ENCODE results near the gene AFF3. TPM values are rescaled to one million over a fixed set of nuclear protein-coding genes. Genes with fewer than 3 reads are reported as not detected.

Gene AFF3
- total and polyA plus RNA-seq, 2 donors (not counting 3 experiments of a cell fraction or from before 2014, with no cell fraction given): 0.06 to 0.07 TPM

DNA sequence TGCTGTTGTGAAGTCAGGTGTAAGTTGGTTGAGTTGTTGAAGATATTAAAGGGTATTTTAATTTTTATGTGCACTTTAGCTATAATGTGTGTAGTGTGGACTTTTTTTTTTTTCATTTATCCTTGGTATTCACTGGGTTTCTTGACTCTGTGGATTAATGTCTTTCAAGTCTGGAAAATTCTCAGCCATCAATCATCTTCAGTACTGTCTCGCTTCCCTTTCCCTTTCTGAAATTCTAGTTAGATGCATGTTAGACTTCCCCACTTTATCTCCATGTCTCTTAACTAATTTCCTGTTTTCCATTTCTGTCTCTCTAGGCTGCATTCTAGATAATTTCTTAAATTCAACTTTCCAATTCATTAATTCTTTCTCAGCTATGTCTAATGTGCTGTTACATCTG, 404.9 kb downstream of the AFF3 start:
- dilution Hi-C loops (cut with MboI; ENCODE audit: extremely low pct_ligation_motif_present, low sequenced_read_pairs): no loop called here
- Histone ChIP-seq H3K4me1 (ENCODE audit: control insufficient read depth, extremely low read depth, insufficient read depth, low read length) (no peaks in the 10 kb centered on the region), H3K9me3 (replicated peaks; ENCODE audit: control insufficient read depth, insufficient read depth, low read length) (no peaks in the 10 kb centered on the region), H3K9ac (replicated peaks; ENCODE audit: extremely low read depth, insufficient read depth, low read length) (no peak overlapping the region), H3K27ac (ENCODE audit: insufficient read depth, low read depth, low read length) (no peak overlapping the region), H3K4me2 (ENCODE audit: insufficient read depth, low read length) (no peak overlapping the region), H4K20me1 (replicated peaks; ENCODE audit: control insufficient read depth, extremely low read depth, insufficient read depth, low read length) (no peaks in the 10 kb centered on the region), H3K9me1 (replicated peaks; ENCODE audit: control insufficient read depth, extremely low read depth, insufficient read depth, low read length) (no peaks in the 10 kb centered on the region), H3K36me3 (ENCODE audit: control insufficient read depth in 2 of 2, extremely low read depth in 1 of 2, insufficient read depth in 2 of 2, low read length in 2 of 2) (no peaks in the 10 kb centered on the region), H2AFZ (ENCODE audit: low read depth, low read length) (no peak overlapping the region), H3K4me3 (replicated peaks in 1 of 3; ENCODE audit: insufficient read depth in 1 of 3, low read depth in 1 of 3, low read length in 3 of 3) (no peak overlapping the region), H3K79me2 (ENCODE audit: control insufficient read depth, insufficient read depth, low read length) (no peaks in the 10 kb centered on the region), H3K27me3 (ENCODE audit: control insufficient read depth in 2 of 2, insufficient read depth in 2 of 2, low read length in 2 of 2) (no peaks in the 10 kb centered on the region)
- BruUV-seq (replicated peaks): no TSS peak
- TF ChIP-seq, protein P1, sequence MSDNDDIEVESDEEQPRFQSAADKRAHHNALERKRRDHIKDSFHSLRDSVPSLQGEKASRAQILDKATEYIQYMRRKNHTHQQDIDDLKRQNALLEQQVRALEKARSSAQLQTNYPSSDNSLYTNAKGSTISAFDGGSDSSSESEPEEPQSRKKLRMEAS (IDR thresholded peaks at IDR 0.05; ENCODE audit: insufficient read depth, insufficient read length): no peak
- no peak for TF ChIP-seq POLR2A (IDR thresholded peaks at IDR 0.05; ENCODE audit: low read depth, low read length)
- no peak for TF ChIP-seq EZH2 (IDR thresholded peaks at IDR 0.05; ENCODE audit: borderline replicate concordance, low read depth, low read length, severe bottlenecking)
- TF ChIP-seq POLR2AphosphoS5 (IDR thresholded peaks at IDR 0.05; ENCODE audit: insufficient read depth, low read depth, low read length): no peak
- no peak for TF ChIP-seq JUN (IDR thresholded peaks at IDR 0.05; ENCODE audit: borderline replicate concordance, insufficient read depth, insufficient read length, low read depth)
- TF ChIP-seq FOS (IDR thresholded peaks at IDR 0.05; ENCODE audit: borderline replicate concordance, insufficient read depth, low read length): no peak
- no peak for TF ChIP-seq GATA2 (IDR thresholded peaks at IDR 0.05; ENCODE audit: insufficient read depth, insufficient read length, low read depth, low read length)
- TF ChIP-seq, protein P2, sequence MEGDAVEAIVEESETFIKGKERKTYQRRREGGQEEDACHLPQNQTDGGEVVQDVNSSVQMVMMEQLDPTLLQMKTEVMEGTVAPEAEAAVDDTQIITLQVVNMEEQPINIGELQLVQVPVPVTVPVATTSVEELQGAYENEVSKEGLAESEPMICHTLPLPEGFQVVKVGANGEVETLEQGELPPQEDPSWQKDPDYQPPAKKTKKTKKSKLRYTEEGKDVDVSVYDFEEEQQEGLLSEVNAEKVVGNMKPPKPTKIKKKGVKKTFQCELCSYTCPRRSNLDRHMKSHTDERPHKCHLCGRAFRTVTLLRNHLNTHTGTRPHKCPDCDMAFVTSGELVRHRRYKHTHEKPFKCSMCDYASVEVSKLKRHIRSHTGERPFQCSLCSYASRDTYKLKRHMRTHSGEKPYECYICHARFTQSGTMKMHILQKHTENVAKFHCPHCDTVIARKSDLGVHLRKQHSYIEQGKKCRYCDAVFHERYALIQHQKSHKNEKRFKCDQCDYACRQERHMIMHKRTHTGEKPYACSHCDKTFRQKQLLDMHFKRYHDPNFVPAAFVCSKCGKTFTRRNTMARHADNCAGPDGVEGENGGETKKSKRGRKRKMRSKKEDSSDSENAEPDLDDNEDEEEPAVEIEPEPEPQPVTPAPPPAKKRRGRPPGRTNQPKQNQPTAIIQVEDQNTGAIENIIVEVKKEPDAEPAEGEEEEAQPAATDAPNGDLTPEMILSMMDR (IDR thresholded peaks at IDR 0.05; ENCODE audit: extremely low read depth in 1 of 2, insufficient read depth in 1 of 2, low read depth in 1 of 2, low read length in 2 of 2): no peak
- no peak for TF ChIP-seq MYC (IDR thresholded peaks at IDR 0.05; ENCODE audit: low read depth, low read length)
- ChIA-PET POLR2A (interaction anchor here (0.6 kb wide), 1 partner anchor 117 kb away, joined by 3 read pairs; no protein-coding TSS in a partner anchor), CTCF (no interaction called here)
- no peak for DNase-seq (ENCODE audit: low read depth, low spot score)
- FAIRE-seq: no peak
- intact Hi-C loops (cut with micrococcal nuclease): no loop called here
